ENCODE data around the gene KANSL1.

KANSL1 gene

GRCh38 chr17:46082257-46082656 is 111.0 kb downstream of the KANSL1 start:
- DNase-seq (ENCODE audit: low spot score): no peak

GRCh38 chr17:46081018-46081320 is 112.3 kb downstream of the KANSL1 start:
- no peak for DNase-seq (ENCODE audit: low spot score)

GRCh38 chr17:46080118-46081017 is 112.9 kb downstream of the KANSL1 start:
- no peak for DNase-seq (ENCODE audit: low spot score)

- no peak for DNase-seq (ENCODE audit: low spot score)
Observed at GRCh38 chr17:46078675-46079074, 114.6 kb downstream of the KANSL1 start.

GRCh38 chr17:46074540-46074939 is 118.7 kb downstream of the KANSL1 start:
- DNase-seq (ENCODE audit: low spot score): no peak

- no peak for DNase-seq (ENCODE audit: low spot score)
Observed at GRCh38 chr17:46072998-46073397, 120.2 kb downstream of the KANSL1 start.

- no peak for DNase-seq (ENCODE audit: low spot score)
Observed at GRCh38 chr17:46071796-46072195, 121.4 kb downstream of the KANSL1 start.

GRCh38 chr17:46064460-46064859 is 128.8 kb downstream of the KANSL1 start:
- no peak for DNase-seq (ENCODE audit: low spot score)

GRCh38 chr17:46063241-46063640 is 130.0 kb downstream of the KANSL1 start:
- DNase-seq (ENCODE audit: low spot score): no peak

GRCh38 chr17:46061435-46061834 is 131.8 kb downstream of the KANSL1 start:
- no peak for DNase-seq (ENCODE audit: low spot score)

GRCh38 chr17:46060461-46060860 is 132.8 kb downstream of the KANSL1 start:
- DNase-seq (ENCODE audit: low spot score): no peak

- no peak for DNase-seq (ENCODE audit: low spot score)
Observed at GRCh38 chr17:46059486-46059885, 133.7 kb downstream of the KANSL1 start.

- DNase-seq (ENCODE audit: low spot score): no peak
Observed at GRCh38 chr17:46057366-46057765, 135.9 kb downstream of the KANSL1 start.

GRCh38 chr17:46056800-46057304 is 136.4 kb downstream of the KANSL1 start:
- DNase-seq (ENCODE audit: low spot score): no peak

GRCh38 chr17:46053911-46054534 is 139.2 kb downstream of the KANSL1 start:
- no peak for DNase-seq (ENCODE audit: low spot score)

GRCh38 chr17:46049656-46050055 is 143.6 kb downstream of the KANSL1 start:
- DNase-seq (ENCODE audit: low spot score): no peak

- no peak for DNase-seq (ENCODE audit: low spot score)
Observed at GRCh38 chr17:46047856-46048255, 145.4 kb downstream of the KANSL1 start.

- DNase-seq (ENCODE audit: low spot score): no peak
Observed at GRCh38 chr17:46047398-46047797, 145.8 kb downstream of the KANSL1 start.

GRCh38 chr17:46046957-46047356 is 146.3 kb downstream of the KANSL1 start:
- DNase-seq (ENCODE audit: low spot score): no peak

GRCh38 chr17:46045639-46046038 is 147.6 kb downstream of the KANSL1 start:
- DNase-seq (ENCODE audit: low spot score): no peak

- DNase-seq (ENCODE audit: low spot score): no peak
Observed at GRCh38 chr17:46044989-46045388, 148.2 kb downstream of the KANSL1 start.

- DNase-seq (ENCODE audit: low spot score): peak; percentile 67
Observed at GRCh38 chr17:46044286-46044928, 148.8 kb downstream of the KANSL1 start.

- DNase-seq (ENCODE audit: low spot score): no peak
Observed at GRCh38 chr17:46043606-46044005, 149.6 kb downstream of the KANSL1 start.
